GM12878 (cell line): ENCODE results near the gene NPW.

Experiments
- CTCF ChIP-seq, 3 experiments: IDR thresholded peaks in 2 of 3; conservative IDR thresholded peaks in 1 of 3; 2 replicates each; pipeline ENCODE4 v1.5.1; 2011; ENCODE audit warnings: low read depth in 3 of 3, low read length in 3 of 3, mild to moderate bottlenecking in 3 of 3, control low read depth in 2 of 3, moderate library complexity in 2 of 3, inconsistent platforms in 1 of 3, mixed read lengths in 1 of 3; ENCODE audit not compliant: control insufficient read depth in 2 of 3, insufficient read depth in 1 of 3; ENCODE audit errors: extremely low read depth in 1 of 3
- EGR1 ChIP-seq, 2 experiments: IDR thresholded peaks; 1 replicate in 1 of 2; 2 replicates in 1 of 2; pipeline ENCODE4 v1.6.1; 2011 to 2012; ENCODE audit warnings: low read depth in 2 of 2, low read length in 2 of 2, borderline replicate concordance in 1 of 2, mild to moderate bottlenecking in 1 of 2, moderate library complexity in 1 of 2
- ETV6 ChIP-seq, 2 experiments: fragments of 450-650 bp in 1 of 2; IDR thresholded peaks in 1 of 2; conservative IDR thresholded peaks in 1 of 2; 2 replicates each; pipeline ENCODE4 v1.6.1; 2014; ENCODE audit warnings: antibody characterized with exemption in 1 of 2, borderline replicate concordance in 1 of 2, low read depth in 1 of 2, mild to moderate bottlenecking in 1 of 2, moderate library complexity in 1 of 2
- EZH2 ChIP-seq: IDR thresholded peaks from 2 replicates; pipeline ENCODE4 v1.6.1; 2012; ENCODE audit warnings: low read depth, mild to moderate bottlenecking, control low read depth, inconsistent platforms, low read length, borderline replicate concordance; ENCODE audit not compliant: control insufficient read depth
- HDAC2 ChIP-seq: fragments of 200-600 bp; sonication (generic); IDR thresholded peaks from 2 replicates; pipeline ENCODE4 v1.6.1; 2017
- HDAC6 ChIP-seq: fragments of 200-600 bp; sonication (generic); IDR thresholded peaks from one replicate; pipeline ENCODE4 v1.8.0; 2017; ENCODE audit warnings: antibody characterized with exemption; ENCODE audit not compliant: unreplicated experiment
- POU2F2 ChIP-seq: IDR thresholded peaks from 3 replicates; pipeline ENCODE4 v1.6.1; 2011; ENCODE audit warnings: low read depth, mild to moderate bottlenecking, low read length, borderline replicate concordance
- RELA ChIP-seq: fragments of 450-650 bp; IDR thresholded peaks from 2 replicates; pipeline ENCODE4 v1.8.0; 2014; ENCODE audit warnings: borderline replicate concordance; ENCODE audit not compliant: partially characterized antibody
- SMAD1 ChIP-seq: fragments of 450-650 bp; IDR thresholded peaks from 2 replicates; pipeline ENCODE4 v1.6.1; 2018; ENCODE audit warnings: mild to moderate bottlenecking, low read depth; ENCODE audit not compliant: partially characterized antibody
- SRF ChIP-seq, 2 experiments: IDR thresholded peaks; 2 replicates each; pipeline ENCODE4 v1.6.1; 2011; ENCODE audit warnings: low read depth in 2 of 2, low read length in 2 of 2, mild to moderate bottlenecking in 1 of 2, moderate library complexity in 1 of 2
- TBL1XR1 ChIP-seq: IDR thresholded peaks from 2 replicates; pipeline ENCODE4 v1.6.1; 2012; ENCODE audit warnings: low read depth, low read length, improper control_type of control experiment
- YY1 ChIP-seq: IDR thresholded peaks from 2 replicates; pipeline ENCODE4 v1.6.1; 2011; ENCODE audit warnings: low read depth, mild to moderate bottlenecking, low read length
- ZBTB4 ChIP-seq: fragments of 450-650 bp; formaldehyde crosslinking; IDR thresholded peaks from 2 replicates; pipeline ENCODE4 v1.4.0; 2022; ENCODE audit warnings: mild to moderate bottlenecking, moderate library complexity

- TF ChIP-seq EZH2 (no peak), TBL1XR1 (no peak), RELA (no peak), CTCF (IDR thresholded peaks at IDR 0.05 in 2 of 3, conservative IDR thresholded peaks at IDR 0.05 in 1 of 3; ENCODE audit: control insufficient read depth in 2 of 3, extremely low read depth in 1 of 3, insufficient read depth in 1 of 3, low read depth in 3 of 3, low read length in 3 of 3) (no peak), SRF (IDR thresholded peaks at IDR 0.05; ENCODE audit: low read depth in 2 of 2, low read length in 2 of 2) (no peak), ZBTB4 (CRISPR knock-in tag) (no peak), POU2F2 (no peak), EGR1 (IDR thresholded peaks at IDR 0.05; ENCODE audit: borderline replicate concordance in 1 of 2, low read depth in 2 of 2, low read length in 2 of 2) (no peak), HDAC6 (no peak), YY1 (no peak), SMAD1 (no peak), ETV6 (conservative IDR thresholded peaks at IDR 0.05 in 1 of 2, IDR thresholded peaks at IDR 0.05 in 1 of 2; ENCODE audit: borderline replicate concordance in 1 of 2, low read depth in 1 of 2) (no peak), HDAC2 (no peak)
Observed at GRCh38 chr16:1972490-1972877, 47.1 kb upstream of the NPW start.
